GM21717 (cell line): Measurements from ENCODE around the gene MYH9.
A peak's percentile ranks its signal among the peaks of the same experiment; 100 is the strongest.
"Not testable (repeated sequence)": the region's sequence is repeated elsewhere in the genome, so short reads cannot be mapped to it uniquely, and the experiment has no call there.

Experiments
- ATAC-seq: cut with Tn5 transposase; IDR thresholded peaks from one replicate; pipeline ENCODE4 v1.9.1; 2021; ENCODE audit warnings: mild to moderate bottlenecking, moderate library complexity; ENCODE audit not compliant: unreplicated experiment

Gene MYH9

DNA sequence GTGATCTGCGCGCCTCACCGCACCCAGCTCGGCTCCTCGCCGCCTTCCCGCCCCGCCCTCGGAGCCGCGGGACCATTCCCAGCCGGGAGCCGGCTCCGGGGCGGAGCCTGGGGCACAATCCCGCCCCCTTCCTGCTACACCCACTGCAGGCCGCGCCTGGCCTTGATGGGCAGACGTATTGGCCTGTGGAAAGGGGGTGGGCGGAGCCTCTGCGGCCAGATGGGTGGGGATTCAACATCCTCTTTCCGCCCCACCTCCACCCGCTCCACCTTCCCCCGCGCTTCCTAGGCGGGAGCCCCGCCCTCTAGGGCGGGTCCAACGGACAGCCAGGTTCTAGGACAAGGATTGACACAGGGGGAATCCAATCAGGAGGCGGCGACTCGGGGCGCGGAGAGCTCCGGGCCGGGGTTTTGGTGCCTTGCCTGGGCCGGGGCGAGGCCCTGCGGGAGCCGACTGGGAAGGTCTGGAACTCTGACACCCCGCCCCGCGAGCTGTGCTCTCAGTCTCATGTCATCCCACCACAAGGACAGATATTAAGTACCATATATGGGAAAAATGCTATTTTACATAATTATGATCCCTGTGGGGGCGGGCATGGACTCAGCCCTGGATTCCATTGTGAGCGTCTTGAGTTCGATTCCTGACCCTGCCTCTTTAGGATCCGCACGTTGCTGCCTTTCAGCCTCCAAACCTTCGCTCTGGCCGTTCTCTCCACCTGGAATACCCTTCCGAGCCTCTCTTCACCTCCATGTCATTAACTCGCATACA is at the start of gene MYH9:
TSS of gene MYH9 (minus strand) at position 9 of the 768 bp plus-strand sequence. CDS start 38,731 bp downstream, outside the sequence.
- ATAC-seq = peak; percentile 65

DNA sequence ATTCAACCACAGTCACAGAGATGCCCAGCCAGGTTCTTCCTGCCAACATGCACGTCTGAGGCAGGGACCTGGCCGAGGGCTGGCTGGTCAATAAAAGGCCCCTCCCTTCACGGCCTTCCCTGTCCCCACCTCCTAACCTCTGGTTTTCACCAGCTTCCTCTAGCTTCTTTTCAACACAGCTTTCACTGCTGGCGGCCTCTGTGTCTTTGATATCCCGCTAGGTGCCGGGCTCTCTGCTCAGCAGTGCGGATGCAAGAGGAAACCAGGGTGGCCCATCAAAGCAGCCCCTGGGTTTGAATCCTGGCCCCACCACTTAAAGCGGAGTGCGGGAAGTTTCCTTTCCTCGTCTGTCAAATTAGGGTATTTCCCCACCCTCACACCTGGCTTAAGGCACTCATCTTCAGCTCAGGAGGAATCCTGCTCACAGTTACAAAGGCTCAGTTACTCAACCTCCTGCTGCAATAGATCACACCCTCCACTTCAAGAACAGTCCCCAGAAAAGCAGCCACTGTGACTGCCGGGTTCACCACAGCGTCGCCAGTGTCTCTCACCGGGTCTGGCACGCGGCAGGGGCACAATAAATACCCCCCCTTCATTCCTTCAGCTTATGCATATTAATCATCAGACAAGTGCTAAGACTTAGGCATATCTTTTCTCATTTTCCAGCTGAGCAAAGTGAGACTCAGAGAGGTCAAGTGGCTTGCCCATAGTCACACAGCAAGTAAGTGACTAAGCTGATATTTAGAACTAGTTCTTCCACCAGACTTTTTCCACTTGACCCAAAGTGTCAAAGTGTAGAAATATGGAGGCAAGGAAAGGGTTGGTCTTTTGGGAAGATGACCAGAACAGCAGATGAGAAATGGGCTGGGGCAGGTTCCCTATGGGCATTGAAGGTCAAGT is 48.0 kb upstream of the MYH9 start:
- peak; percentile 45 for ATAC-seq

DNA sequence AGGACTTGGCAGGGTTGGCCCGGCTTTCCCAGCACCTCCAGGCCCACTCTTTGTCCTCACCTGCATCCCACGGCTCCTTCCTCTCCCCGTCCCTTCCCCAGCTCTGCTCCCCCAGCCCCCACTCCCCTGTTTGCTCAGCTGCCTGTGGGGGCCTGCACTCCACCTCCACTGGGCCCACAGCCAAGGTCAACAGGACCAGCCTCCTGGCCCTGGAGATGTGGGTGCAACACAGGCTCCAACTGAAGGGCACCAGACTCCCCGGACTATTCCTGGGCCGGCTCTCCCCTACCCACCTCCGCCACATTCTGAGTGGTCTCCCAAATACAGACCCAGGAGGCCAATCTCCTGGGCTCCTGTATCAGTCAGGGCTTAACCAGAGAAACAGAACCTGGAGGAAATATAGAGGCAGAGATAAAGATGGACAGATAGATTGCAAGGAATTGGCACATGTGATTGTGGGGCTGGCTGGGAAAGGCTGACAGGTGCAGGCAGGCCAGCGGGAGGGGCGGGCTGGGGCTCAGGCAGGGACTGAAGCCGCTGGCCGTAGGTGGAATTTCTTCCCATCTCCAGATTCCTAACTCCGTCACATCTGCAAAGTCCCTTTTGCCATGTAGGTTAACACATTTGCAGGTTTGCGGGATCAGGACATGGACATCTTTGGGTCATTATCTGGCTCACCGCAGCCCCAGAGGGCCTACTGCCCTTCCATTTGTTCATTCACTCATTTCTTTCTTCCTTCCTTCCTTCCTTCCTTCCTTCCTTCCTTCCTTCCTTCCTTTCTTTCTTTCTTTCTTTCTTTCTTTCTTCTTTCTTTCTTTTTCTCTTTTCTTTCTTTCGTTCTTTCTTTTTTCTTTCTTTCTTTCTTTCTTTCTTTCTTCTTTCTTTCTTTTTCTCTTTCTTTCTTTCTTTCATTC is 45.8 kb upstream of the MYH9 start:
- no peak for ATAC-seq

DNA sequence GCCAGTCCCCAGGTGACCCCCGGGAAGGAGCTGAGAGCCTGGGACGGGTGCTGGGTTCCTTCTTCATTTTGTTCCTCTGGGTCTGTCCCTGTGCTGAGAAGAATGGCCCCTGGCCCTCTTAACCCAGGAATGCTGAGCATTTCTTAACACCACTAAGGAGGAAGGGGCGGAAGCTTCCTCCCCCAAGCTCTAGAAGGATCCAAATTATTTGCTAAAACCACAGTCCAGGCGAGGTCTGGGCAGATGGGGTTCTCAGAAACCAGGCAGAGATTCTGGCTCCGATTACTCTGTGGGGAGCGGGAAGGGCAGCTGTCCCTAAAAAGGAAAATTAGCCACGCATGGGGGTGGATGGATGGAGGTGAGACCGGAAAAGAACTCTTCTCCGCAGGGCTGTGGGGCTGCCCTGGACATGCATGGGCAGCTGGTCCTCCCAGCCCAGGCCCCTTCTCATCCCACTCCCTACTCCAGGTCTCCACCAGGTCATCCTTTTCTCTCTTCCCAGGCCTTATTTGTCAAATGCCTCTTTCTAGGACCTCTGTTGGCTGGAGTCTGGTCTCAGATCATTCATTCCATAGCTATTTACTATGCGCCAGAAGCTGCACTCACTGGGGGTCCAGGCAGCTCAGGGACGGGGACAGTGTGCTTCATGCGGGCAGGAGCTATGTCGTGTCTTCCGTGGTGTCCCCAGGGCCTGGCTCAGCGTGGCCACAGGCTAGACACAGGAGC is 45.0 kb upstream of the MYH9 start:
- no peak for ATAC-seq

DNA sequence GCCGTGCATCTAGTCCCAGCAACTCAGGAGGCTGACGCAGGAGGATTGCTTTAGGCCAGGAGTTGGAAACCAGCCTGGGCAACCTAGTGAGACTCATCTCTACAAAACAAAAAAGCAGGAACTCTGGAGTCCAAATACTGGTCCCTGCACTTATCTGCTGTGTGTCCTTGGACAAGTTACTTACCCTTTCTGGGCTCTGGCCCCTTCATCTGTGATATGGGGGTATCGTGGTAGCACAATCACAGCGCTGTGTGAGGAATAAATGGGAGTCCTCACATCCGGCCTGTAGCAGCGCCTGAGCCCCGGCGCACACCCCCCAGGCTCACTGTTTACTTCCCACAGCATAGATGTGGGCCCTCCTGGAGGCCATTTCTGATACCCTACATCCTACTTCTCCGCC is 44.2 kb upstream of the MYH9 start:
- no peak for ATAC-seq

DNA sequence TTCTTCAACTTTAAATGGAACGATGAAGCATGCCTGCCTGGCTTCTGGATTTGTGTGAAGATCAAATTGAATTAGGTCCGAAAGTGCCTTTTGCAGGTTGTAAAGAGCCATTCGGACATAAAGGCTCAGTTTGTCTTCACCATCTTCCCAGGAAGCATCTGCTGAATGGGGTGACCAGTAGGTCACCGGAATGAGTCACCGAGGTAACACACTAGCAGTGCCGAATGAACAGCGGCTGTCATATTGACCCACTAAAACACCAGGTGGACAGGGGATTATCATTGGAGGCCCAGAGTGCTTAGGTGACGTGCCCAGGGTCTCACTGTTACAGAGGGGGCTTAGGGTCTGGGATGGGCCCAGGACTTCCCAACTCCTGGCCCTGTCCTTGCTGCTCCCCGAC is 43.1 kb upstream of the MYH9 start:
- ATAC-seq = no peak

DNA sequence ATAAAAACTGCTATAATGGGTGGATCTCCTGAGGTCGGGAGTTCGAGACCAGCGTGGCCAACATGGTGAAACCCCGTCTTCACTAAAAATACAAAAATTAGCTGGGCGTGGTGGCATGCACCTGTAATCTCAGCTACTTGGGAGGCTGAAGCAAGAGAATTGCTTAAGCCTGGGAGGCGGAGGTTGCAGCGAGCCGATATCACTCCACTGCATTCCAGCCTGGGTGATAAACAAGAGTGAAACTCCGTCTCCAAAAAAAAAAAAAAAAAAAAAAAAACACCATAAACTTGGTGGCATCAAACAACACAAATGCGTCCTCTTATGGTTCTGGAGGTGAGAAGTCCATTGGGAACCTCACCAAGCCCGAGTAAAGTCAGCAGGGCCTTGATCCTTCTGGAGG is 40.2 kb upstream of the MYH9 start:
- not testable (repeated sequence) for ATAC-seq

DNA sequence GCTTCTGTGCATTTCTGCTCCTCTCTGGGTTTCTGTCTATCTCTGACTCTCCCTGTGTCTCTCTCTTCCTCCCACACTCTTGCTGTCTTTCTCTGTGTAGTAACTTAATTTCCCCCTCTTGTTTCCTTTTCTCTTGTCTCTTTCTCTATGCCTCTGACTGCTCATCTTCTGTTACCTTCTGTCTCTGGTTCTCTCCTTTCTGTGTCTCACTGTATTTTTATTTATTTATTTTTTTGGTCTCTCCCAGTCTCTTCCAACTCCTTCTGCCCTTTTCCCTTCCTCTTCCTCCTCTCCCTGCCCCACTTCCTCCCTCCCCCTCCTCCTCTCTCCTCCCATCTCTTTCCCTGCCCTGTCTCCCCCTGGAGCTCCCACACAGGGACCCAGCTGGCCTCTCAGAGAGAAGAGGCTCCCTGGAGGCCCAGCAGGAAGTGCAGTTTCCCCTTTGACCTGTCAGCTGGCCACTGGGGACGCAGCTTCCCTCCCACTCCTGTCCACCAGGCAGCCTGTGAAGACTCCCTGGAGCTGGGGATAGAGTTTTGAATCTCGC is 38.3 kb upstream of the MYH9 start:
- ATAC-seq = no peak

DNA sequence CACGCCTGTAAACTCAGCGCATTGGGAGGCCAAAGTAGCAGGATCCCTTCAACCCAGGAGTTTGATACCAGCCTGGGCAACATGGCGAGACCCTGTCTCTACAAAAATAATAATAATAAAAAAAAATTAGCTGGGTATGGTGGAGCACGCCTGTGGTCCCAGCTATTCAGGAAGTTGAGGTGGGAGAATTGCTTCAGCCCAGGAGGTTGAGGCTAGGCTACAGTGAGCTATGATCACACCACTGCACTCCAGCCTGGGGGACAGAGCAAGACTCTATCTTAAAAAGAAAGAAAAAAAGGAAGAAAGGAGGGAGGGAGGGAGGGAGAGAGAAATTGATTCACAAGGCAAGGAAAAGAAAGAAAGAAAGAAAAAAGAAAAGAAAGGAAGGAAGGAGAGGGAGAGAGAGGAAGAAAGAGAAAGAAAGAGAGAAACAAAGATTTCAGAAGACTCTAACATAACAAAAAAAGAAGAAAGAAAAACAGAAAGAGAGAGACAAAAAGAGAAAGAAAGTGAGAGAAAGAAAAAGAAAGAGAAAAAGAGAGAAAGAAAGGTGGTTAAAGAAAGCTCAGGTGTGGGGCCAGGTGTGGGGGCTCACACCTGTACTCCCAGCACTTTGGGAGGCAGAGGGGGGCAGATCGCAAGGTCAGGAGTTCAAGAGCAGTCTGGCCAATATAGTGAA is 37.3 kb upstream of the MYH9 start:
- no peak for ATAC-seq

DNA sequence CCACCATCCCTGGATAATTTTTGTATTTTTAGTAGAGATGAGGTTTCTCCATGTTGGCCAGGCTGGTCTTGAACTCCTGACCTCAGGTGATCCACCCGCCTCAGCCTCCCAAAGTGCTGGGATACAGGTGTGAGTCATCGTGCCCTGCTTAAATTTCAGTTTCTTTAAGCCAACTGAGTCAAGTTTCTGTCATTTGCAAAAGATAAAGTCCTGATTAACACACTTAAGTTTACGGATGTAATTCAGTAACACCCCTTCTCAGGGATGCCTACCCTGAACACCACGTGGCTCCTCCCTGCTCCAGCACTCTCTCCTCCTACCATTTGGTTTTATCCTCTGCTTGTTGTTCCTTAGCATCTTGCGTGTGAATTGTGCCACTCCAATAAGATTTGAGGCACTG is 36.7 kb upstream of the MYH9 start:
- ATAC-seq = not testable (repeated sequence)

DNA sequence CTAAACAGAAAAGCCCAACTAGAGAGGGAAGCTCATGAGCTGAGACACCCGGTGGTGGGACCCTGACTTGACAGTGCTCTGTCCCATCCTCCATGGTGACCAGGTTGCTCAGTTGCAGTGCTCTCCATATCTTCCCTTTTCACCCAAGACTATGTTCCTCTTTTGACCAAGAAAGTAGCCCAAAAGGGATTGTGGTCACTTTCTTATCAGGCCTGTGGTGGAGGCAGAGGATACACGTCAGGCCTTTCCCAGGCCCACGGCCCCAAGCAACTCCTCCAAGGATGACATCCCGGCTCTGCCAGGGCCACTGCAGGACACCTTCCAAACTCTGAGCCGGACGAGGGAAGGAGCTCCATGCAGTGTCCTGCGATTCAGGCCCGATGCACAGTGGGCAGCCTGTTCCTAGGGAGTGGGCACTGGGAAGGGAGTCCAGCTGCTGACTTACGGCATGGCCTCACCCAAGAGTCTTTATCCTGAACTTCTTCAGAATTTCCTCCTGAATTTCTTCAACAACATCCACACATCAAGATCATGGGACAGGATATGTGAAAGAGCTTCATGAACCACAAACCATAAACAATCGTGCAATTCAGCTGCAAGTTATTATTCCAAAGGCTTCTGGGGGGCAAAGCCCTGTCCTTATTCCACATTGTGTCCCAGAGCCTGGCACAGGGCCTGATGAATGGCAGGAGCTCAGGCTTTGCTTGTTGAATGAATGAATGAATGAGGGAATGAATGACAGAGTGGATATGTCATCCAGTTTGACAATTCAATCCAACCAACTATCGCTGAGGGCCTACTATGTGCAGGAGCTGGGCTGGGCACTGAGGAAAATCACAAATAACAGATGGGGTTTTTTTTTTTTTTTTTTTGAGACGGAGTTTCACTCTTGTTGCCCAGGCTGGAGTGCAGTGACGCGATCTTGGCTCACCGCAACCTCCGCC is 36.0 kb upstream of the MYH9 start:
- no peak for ATAC-seq

DNA sequence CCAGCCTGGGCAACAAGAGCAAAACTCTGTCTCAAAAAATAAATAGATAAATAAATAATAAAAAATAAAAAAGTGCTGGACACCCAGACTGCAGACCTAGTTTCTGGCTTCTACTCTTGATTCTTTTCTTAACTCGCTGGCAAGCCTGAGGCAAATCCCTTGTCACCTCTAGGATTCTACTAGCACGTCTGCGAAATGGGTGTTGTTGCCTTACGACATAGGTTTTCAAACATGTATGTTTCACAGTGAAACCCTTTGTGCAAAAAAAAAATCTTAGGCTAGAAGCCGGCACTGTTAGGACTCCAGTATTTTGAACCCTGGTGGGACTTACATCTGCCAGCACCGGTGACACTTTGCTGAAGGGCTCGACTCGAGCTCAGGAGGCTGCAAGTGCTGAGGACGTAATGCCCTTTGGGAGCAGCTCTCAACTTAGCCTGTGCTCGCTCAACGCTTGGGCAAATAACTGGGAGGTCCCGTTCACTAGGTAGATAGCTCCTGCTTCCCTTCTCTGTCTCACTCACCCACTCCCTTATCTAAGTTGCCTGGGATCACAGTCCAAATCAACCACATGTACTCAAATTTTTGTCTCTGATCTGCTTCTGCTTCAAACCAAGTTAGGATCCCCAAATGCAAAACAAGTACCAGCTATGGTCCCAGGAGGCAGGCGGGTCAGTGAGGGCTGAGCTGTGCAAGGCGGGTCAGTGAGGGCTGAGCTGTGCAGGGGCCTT is 34.7 kb upstream of the MYH9 start:
- ATAC-seq = no peak

DNA sequence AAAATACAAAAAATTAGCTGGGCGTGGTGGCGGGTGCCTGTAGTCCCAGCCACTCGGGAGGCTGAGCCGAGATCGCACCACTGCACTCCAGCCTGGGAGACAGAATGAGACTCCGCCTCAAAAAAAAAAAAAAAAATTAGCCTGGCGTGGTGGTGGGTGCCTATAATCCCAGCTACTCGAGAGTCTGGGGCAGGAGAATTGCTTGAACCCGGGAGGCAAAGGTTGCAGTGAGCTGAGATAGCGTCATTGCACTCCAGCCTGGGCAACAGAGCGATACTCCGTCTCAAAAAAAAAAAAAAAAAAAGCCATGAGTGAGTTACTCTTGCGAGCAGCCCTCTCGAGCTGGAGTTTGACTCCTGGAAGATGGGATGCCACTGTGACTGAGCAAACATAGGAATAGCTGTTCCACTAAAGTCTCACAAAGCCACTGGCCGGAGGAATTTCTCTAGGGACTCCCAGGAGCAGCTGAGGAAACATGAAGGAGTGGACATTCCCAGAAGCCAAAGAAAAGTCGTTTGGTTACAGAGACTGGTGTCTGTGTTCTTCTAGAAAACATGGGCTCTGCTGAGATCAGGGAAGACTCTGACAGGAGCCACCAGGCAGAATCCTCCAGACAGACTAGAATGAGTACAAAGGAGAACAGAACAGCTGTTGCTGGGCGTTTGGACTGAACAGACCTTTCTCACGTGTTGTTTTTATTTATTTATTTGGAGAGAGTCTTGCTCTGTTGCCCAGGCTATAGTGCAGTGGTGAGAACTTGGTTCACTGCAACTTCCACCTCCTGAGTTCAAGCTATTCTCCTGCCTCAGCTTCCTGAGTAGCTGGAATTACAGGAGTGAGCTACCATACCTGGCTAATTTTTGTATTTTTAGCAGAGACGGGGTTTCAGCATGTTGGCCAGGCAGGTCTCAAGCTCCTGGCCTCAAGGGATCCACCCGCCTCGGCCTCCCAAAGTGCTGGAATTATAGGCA is 32.4 kb upstream of the MYH9 start:
- ATAC-seq = no peak

DNA sequence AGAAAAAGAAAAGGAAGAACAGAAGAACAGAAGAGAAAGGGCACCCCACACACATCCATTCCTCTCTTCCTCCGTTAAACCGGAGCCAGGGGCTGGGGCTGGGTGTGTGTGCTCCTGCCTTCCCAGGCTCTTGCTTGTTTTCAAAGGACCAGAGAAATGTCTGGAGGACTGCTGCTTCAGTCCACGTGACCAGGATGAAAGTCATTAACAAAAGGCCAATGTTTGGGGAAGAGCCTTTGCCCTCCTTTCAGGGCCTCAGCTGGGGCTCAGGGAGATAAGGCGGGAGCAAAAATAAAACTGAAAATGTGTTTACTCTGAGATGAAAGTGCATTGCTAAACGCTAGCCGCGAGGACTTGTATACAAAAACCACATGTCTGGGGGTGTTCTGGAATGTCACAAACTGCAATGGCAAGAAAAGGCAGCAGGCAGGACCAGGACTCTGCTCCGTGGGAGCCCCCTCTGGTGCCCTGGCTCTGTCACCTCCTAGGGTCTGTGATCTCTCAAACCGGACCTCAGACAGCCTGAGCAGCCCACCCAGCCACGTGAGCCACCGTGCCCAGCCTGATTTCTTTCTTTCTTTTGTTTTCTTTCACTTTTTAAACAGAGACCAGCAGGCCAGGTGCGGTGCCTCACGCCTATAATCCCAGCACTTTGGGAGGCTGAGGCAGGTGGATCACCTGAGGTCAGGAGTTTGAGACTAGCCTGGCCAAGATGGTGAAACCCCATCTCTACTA is 31.6 kb upstream of the MYH9 start:
- no peak for ATAC-seq

DNA sequence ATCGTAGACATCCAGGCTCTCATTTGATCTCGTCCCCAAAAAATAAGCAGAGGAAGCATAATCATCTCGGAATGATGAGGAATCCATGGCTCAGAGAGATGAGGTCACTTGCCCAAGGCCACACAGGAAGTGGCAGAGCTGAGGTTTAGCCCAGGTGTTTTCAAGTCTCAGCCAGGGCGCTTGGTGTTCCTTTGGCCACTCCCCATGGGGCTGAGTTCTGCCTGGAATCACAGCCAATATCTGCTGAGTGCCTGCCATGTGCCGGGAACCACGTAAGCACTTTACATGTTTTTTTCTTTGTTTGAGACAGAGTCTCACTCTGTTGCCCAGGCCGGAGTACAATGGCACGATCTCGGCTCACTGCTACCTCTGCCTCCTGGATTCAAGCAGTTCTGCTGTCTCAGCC is 29.5 kb upstream of the MYH9 start:
- no peak for ATAC-seq
